T-helper 1 cell treated with Interleukin-12 subunit alpha and Interleukin-12 subunit beta and Interleukin-4 antibody, amounts not matched to agents 30 ng/mL and 1 ng/mL, for 36 hours (primary cell): ENCODE results near the gene STEEP1. TPM values are rescaled to one million over a fixed set of nuclear protein-coding genes. Genes with fewer than 3 reads are reported as not detected.

Source experiments
- intact Hi-C: fragments of 100-400 bp; cut with micrococcal nuclease; formaldehyde crosslinking; loops from one replicate; pipeline ENCODE4 v1.15.1; 2024
- total RNA-seq: library from RNA; stranded (reverse); gene quantifications from 2 replicates; pipeline ENCODE4 v1.2.3, GENCODE V29; 2022

The STEEP1 gene
- total RNA-seq, 1 donor from 2014 or later, result 18.9 TPM

DNA sequence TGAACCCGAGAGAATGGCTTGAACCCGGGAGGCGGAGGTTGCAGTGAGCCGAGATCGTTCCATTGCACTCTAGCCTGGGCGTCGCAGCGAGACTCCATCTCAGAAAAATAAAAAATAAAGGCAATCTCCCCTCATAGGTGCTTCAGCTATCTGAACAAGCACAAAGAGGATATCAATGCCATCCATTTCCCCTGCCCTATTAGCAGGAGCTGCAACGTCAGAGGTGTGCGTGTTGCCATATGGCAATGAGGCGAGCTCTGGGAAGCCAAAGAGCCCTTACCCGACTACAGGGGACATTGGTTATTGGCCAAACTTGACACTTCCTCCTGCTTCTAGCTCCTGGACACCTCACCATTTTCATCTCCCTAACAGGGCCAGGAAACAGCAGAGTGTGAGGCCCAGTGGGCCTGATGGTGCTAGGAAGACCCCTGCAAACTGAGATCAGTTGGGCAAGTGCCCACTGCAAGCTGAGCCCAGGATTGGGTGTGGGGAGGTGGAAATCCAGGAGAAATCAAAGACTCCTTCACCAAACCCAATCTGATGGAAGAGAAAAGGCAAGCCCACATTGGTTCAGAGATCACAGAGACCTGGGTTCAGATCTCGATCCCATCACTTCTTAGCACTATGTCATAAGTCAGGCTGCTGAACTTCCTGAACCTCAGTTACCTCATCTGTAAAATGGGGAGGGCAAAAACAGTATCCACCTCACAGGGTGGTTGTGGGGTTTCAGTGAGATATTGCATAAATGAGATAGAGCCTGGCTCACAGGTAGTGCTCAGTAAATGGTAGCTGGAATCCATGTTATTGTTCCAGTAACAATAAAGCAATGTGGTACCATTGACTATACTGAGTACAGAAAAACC is 75.8 kb downstream of the STEEP1 start:
- intact Hi-C loops, result no loop called here

DNA sequence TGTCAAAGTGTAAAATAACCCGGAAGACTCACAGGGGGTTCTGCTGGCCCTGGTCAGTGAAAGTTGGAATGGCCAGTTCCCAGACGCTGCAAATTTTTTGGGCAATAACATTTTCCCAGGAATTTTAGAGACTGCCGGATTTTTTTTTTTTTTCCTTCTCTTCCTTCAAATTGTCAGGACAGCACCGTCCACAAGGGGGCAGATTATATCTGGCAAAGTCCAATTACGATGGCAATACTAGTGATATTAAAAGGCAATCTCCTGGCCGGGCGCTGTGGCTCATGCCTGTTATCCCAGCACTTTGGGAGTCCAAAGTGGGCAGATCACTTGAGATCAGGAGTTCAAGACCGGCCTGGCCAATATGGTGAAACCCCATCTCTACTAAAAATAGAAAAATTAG is 76.5 kb downstream of the STEEP1 start:
- intact Hi-C loops, result no loop called here

Other genes with a start within 250 kb of the STEEP1 start
- gene SLC25A43, start 166.1 kb downstream of the STEEP1 start, total RNA-seq, result 7.9 and 9.5 TPM in 2 replicates
- gene SLC25A5, start 97.0 kb downstream of the STEEP1 start, total RNA-seq, result 332 and 335 TPM in 2 replicates
- gene UBE2A, start 9.2 kb upstream of the STEEP1 start, total RNA-seq, result 63.3 and 65.7 TPM in 2 replicates
- 15.1 and 15.5 TPM in 2 replicates for gene NKRF, start 41.0 kb upstream of the STEEP1 start, total RNA-seq
- gene SEPTIN6, start 127.8 kb upstream of the STEEP1 start, total RNA-seq, result 278 and 279 TPM in 2 replicates
- gene SOWAHD, start 193.2 kb upstream of the STEEP1 start, total RNA-seq, result 1.9 and 2.2 TPM in 2 replicates
- 1,745 and 1,793 TPM in 2 replicates for gene RPL39, start 226.2 kb upstream of the STEEP1 start, total RNA-seq